HCT116 (cell line): ENCODE data around the gene SLC24A3. TPM values are rescaled to one million over a fixed set of nuclear protein-coding genes. Genes with fewer than 3 reads are reported as not detected.

Experiments used
- ATAC-seq: fragments of 200-7000 bp; cut with Tn5 transposase; 2 replicates; pipeline ENCODE4 v1.9.1; 2020; ENCODE audit warnings: mild to moderate bottlenecking, moderate library complexity
- BruUV-seq: library from RNA; stranded (reverse); fragments of 400-500 nt; replicated peaks from 2 replicates; lab custom pipeline; 2021; lab: Mats Ljungman, UMichigan
- CTCF ChIA-PET: fragments of 300-600 bp; sonication (Branson Sonifier 250); formaldehyde crosslinking; loops from one replicate; lab custom pipeline; 2021; ENCODE audit warnings: antibody characterized with exemption; lab: Charles Lee
- POLR2A ChIA-PET: fragments of 300-600, 350-600 bp; sonication (Branson Sonifier 250); formaldehyde crosslinking; loops from one replicate; lab custom pipeline; 2021; ENCODE audit warnings: antibody characterized with exemption; lab: Charles Lee
- RAD21 ChIA-PET, 2 experiments: fragments of 300-600 bp; sonication (Branson Sonifier 250); formaldehyde crosslinking; loops; one replicate each; lab custom pipeline; 2023; ENCODE audit warnings: low total read pairs in 2 of 2; ENCODE audit not compliant: uncharacterized antibody in 2 of 2, unreplicated experiment in 2 of 2, low non-redundant PET in 1 of 2; lab: Charles Lee
- DNase-seq: peaks from one replicate; pipeline ENCODE4 v3.0.0-alpha.2; 2010; ENCODE audit warnings: low read depth, low spot score
- H2AFZ ChIP-seq: fragments of 200-600 bp; shearing (Covaris generic), sonication (generic); 2 replicates; pipeline ENCODE4 v1.6.1; 2017; ENCODE audit warnings: low read depth, mixed run types, mixed read lengths, antibody characterized with exemption, low read length; ENCODE audit not compliant: poor library complexity, severe bottlenecking
- H3K27ac ChIP-seq: 2 replicates; pipeline ENCODE4 v1.5.1; 2012; ENCODE audit warnings: low read depth, low read length
- H3K27me3 ChIP-seq: fragments of 200-600 bp; sonication (generic); 2 replicates; pipeline ENCODE4 v1.6.1; 2016; ENCODE audit warnings: mixed run types, low read length, mixed read lengths; ENCODE audit not compliant: insufficient read depth
- H3K36me3 ChIP-seq, 2 experiments: fragments of 200-500 bp in 1 of 2; fragments of 200-600 bp in 1 of 2; sonication (Bioruptor generic) in 1 of 2; sonication (generic) in 1 of 2; 2 replicates each; pipeline versions ENCODE4 v1.5.1 to v1.6.1; 2014 to 2016; ENCODE audit warnings: low read length in 2 of 2, inconsistent platforms in 1 of 2, mixed read lengths in 1 of 2, mixed run types in 1 of 2; ENCODE audit not compliant: insufficient read depth in 2 of 2, control insufficient read depth in 1 of 2
- H3K4me1 ChIP-seq, 2 experiments: fragments of 200-600 bp in 1 of 2; sonication (generic) in 1 of 2; 2 replicates each; pipeline versions ENCODE4 v1.5.1 to v1.6.1; 2012 to 2017; ENCODE audit warnings: low read length in 2 of 2, inconsistent platforms in 1 of 2, mild to moderate bottlenecking in 1 of 2, mixed read lengths in 1 of 2, mixed run types in 1 of 2, moderate library complexity in 1 of 2; ENCODE audit not compliant: insufficient read depth in 2 of 2, control insufficient read depth in 1 of 2
- H3K4me2 ChIP-seq: fragments of 200-600 bp; sonication (generic); 2 replicates; pipeline ENCODE4 v1.6.1; 2017; ENCODE audit warnings: mixed run types, low read length, mixed read lengths
- H3K4me3 ChIP-seq, 2 experiments: fragments of 200-600 bp in 1 of 2; sonication (generic) in 1 of 2; replicated peaks in 1 of 2; 2 replicates each; pipeline ENCODE4 v1.5.1; 2011 to 2016; ENCODE audit warnings: low read length in 2 of 2, control low read depth in 1 of 2, low read depth in 1 of 2, mild to moderate bottlenecking in 1 of 2, mixed read lengths in 1 of 2, mixed run types in 1 of 2
- H3K79me2 ChIP-seq: fragments of 200-600 bp; sonication (generic); 2 replicates; pipeline ENCODE4 v1.6.1; 2017; ENCODE audit warnings: mild to moderate bottlenecking, mixed run types, low read length, moderate library complexity, mixed read lengths; ENCODE audit not compliant: insufficient read depth
- H3K9ac ChIP-seq: fragments of 200-600 bp; sonication (generic); 2 replicates; pipeline ENCODE4 v1.6.1; 2016; ENCODE audit warnings: low read length, mixed read lengths
- H3K9me2 ChIP-seq: fragments of 200-600 bp; sonication (generic), shearing (Covaris generic); 2 replicates; pipeline ENCODE4 v1.6.1; 2017; ENCODE audit warnings: mixed run types, mild to moderate bottlenecking, moderate library complexity; ENCODE audit not compliant: insufficient read depth
- H3K9me3 ChIP-seq, 2 experiments: fragments of 200-500 bp in 1 of 2; fragments of 200-600 bp in 1 of 2; sonication (Bioruptor generic) in 1 of 2; sonication (generic) in 1 of 2; 2 replicates each; pipeline ENCODE4 v1.6.1; 2014 to 2017; ENCODE audit warnings: low read length in 2 of 2, mixed read lengths in 2 of 2, inconsistent platforms in 1 of 2, low read depth in 1 of 2, mild to moderate bottlenecking in 1 of 2, mixed run types in 1 of 2, moderate library complexity in 1 of 2; ENCODE audit not compliant: control insufficient read depth in 1 of 2, insufficient read depth in 1 of 2
- H4K20me1 ChIP-seq: fragments of 200-600 bp; sonication (generic), shearing (Covaris generic); 2 replicates; pipeline ENCODE4 v1.6.1; 2017; ENCODE audit warnings: mixed run types, mild to moderate bottlenecking, moderate library complexity; ENCODE audit not compliant: insufficient read depth
- ATF3 ChIP-seq: IDR thresholded peaks from 2 replicates; pipeline ENCODE4 v1.6.1; 2012
- CBX3 ChIP-seq: IDR thresholded peaks from 2 replicates; pipeline ENCODE4 v1.6.1; 2012; ENCODE audit warnings: low read depth
- CEBPB ChIP-seq: IDR thresholded peaks from 2 replicates; pipeline ENCODE4 v1.6.1; 2012; ENCODE audit warnings: low read depth
- ELF1 ChIP-seq: IDR thresholded peaks from 2 replicates; pipeline ENCODE4 v1.6.1; 2012; ENCODE audit warnings: low read depth, borderline replicate concordance
- FOSL1 ChIP-seq: IDR thresholded peaks from 2 replicates; pipeline ENCODE4 v1.6.1; 2012; ENCODE audit warnings: low read depth
- JUND ChIP-seq: IDR thresholded peaks from 2 replicates; pipeline ENCODE4 v1.6.1; 2012
- POLR2AphosphoS5 ChIP-seq: IDR thresholded peaks from 2 replicates; pipeline ENCODE4 v1.6.1; 2011; ENCODE audit warnings: mild to moderate bottlenecking, low read depth, low read length, moderate library complexity
- RAD21 ChIP-seq: IDR thresholded peaks from 2 replicates; pipeline ENCODE4 v1.6.1; 2012; ENCODE audit warnings: low read depth, mild to moderate bottlenecking
- REST ChIP-seq: IDR thresholded peaks from 2 replicates; pipeline ENCODE4 v1.6.1; 2012; ENCODE audit warnings: low read depth
- SIN3A ChIP-seq: IDR thresholded peaks from 2 replicates; pipeline ENCODE4 v1.6.1; 2012; ENCODE audit warnings: low read depth
- SP1 ChIP-seq: IDR thresholded peaks from 2 replicates; pipeline ENCODE4 v1.6.1; 2012; ENCODE audit warnings: low read depth
- SRF ChIP-seq: IDR thresholded peaks from 2 replicates; pipeline ENCODE4 v1.6.1; 2012; ENCODE audit warnings: low read depth
- YY1 ChIP-seq: IDR thresholded peaks from 2 replicates; pipeline ENCODE4 v1.6.1; 2011; ENCODE audit warnings: low read length, low read depth, moderate library complexity, mild to moderate bottlenecking; ENCODE audit not compliant: insufficient replicate concordance; ENCODE audit errors: extremely low read depth
- ZBTB33 ChIP-seq: IDR thresholded peaks from 2 replicates; pipeline ENCODE4 v1.6.1; 2011; ENCODE audit warnings: mild to moderate bottlenecking, low read length, moderate library complexity; ENCODE audit not compliant: insufficient replicate concordance; ENCODE audit errors: extremely low read depth
- intact Hi-C: fragments of 100-400 bp; cut with micrococcal nuclease; formaldehyde crosslinking; loops from 2 replicates; pipeline ENCODE4 v1.10.0; 2022
- total RNA-seq: library from RNA; stranded (reverse); gene quantifications from one replicate; pipeline ENCODE4 v1.2.1, GENCODE V29; 2021; ENCODE audit not compliant: unreplicated experiment

SLC24A3 gene
- total RNA-seq, 1 experiment from 2014 or later, result not detected

GRCh38 chr20:19376451-19377229 lies 164.2 kb downstream of the SLC24A3 start:
- no TSS peak for BruUV-seq
- Histone ChIP-seq H3K79me2 (no peaks in the 10 kb centered on the region), H3K9me3 (no peaks in the 10 kb centered on the region), H3K4me3 (no peak overlapping the region), H3K4me1 (no peaks in the 10 kb centered on the region), H3K4me2 (no peak overlapping the region), H3K9ac (no peak overlapping the region), H3K9me2 (no peaks in the 10 kb centered on the region), H3K27me3 (no peaks in the 10 kb centered on the region), H2AFZ (no peak overlapping the region), H3K27ac (no peak overlapping the region), H4K20me1 (no peaks in the 10 kb centered on the region), H3K36me3 (no peaks in the 10 kb centered on the region)
- no peak for DNase-seq
- ChIA-PET RAD21 (no interaction called here), CTCF (no interaction called here), POLR2A (no interaction called here)
- ATAC-seq, result no peak
- TF ChIP-seq CEBPB, result no peak
- intact Hi-C loops, result no loop called here

- Histone ChIP-seq H2AFZ (no peak overlapping the region), H3K36me3 (no peaks in the 10 kb centered on the region), H3K27me3 (no peaks in the 10 kb centered on the region), H3K4me2 (no peak overlapping the region), H4K20me1 (no peaks in the 10 kb centered on the region), H3K79me2 (no peaks in the 10 kb centered on the region), H3K9me3 (no peaks in the 10 kb centered on the region), H3K9ac (no peak overlapping the region), H3K4me1 (no peaks in the 10 kb centered on the region), H3K4me3 (no peak overlapping the region), H3K27ac (no peak overlapping the region), H3K9me2 (no peaks in the 10 kb centered on the region)
- BruUV-seq, result no TSS peak
- RAD21 ChIA-PET, result no interaction called here
- CTCF ChIA-PET, result no interaction called here
- ATAC-seq (no peak), DNase-seq (no peak)
- intact Hi-C loops, result no loop called here
- POLR2A ChIA-PET, result no interaction called here
- no peak for TF ChIP-seq CEBPB
- TF ChIP-seq JUND, result no peak
- no peak for TF ChIP-seq REST
- no peak for TF ChIP-seq SRF
- no peak for TF ChIP-seq ELF1
- TF ChIP-seq FOSL1, result no peak
- TF ChIP-seq ATF3, result no peak
- TF ChIP-seq ZBTB33, result no peak
- TF ChIP-seq CBX3, result no peak
- TF ChIP-seq RAD21, result no peak
- TF ChIP-seq SIN3A, result no peak
- TF ChIP-seq YY1, result no peak
- no peak for TF ChIP-seq SP1
- TF ChIP-seq POLR2AphosphoS5, result no peak
These were observed 165.6 kb downstream of the SLC24A3 start for GRCh38 chr20:19378058-19378457.
